Mammary epithelial cell (primary cell): ENCODE data around the gene ATP2C2.

Source experiments
- EZH2 ChIP-seq: IDR thresholded peaks from 2 replicates; pipeline ENCODE4 v1.6.1; 2012; ENCODE audit warnings: low read length, inconsistent platforms, borderline replicate concordance
- TF ChIP-seq, protein P1 (sequence below), 2 donors: IDR thresholded peaks in 1 of 2; conservative IDR thresholded peaks in 1 of 2; 2 replicates each; pipeline ENCODE4 v1.5.1; 2011 to 2012; ENCODE audit warnings: inconsistent platforms in 2 of 2, low read length in 2 of 2, mild to moderate bottlenecking in 2 of 2, control low read depth in 1 of 2, low read depth in 1 of 2; ENCODE audit not compliant: insufficient read depth in 1 of 2; ENCODE audit errors: extremely low read depth in 1 of 2

DNA sequence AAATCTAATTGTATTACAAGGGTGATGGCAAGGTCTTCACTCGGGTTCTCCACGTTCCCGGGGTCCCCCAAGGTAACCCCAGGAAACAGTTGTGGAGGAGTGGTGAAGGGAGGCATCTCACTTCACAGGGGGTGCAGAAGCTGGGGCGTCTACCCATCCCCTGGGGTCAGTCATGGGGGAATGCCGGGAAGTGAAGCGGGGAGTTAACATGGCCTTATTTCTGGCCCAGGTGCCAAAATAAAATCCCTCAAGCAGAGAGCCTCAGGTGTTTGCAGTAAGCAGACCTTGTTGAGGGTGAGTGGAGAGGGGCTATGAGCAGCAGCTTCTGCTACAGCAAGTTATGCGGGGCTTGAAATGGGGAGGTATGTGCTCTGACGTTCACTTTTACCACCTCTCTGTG lies 9.0 kb upstream of the ATP2C2 start:
- TF ChIP-seq, protein P1, sequence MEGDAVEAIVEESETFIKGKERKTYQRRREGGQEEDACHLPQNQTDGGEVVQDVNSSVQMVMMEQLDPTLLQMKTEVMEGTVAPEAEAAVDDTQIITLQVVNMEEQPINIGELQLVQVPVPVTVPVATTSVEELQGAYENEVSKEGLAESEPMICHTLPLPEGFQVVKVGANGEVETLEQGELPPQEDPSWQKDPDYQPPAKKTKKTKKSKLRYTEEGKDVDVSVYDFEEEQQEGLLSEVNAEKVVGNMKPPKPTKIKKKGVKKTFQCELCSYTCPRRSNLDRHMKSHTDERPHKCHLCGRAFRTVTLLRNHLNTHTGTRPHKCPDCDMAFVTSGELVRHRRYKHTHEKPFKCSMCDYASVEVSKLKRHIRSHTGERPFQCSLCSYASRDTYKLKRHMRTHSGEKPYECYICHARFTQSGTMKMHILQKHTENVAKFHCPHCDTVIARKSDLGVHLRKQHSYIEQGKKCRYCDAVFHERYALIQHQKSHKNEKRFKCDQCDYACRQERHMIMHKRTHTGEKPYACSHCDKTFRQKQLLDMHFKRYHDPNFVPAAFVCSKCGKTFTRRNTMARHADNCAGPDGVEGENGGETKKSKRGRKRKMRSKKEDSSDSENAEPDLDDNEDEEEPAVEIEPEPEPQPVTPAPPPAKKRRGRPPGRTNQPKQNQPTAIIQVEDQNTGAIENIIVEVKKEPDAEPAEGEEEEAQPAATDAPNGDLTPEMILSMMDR (conservative IDR thresholded peaks at IDR 0.05 in 1 of 2, IDR thresholded peaks at IDR 0.05 in 1 of 2; ENCODE audit: extremely low read depth in 1 of 2, insufficient read depth in 1 of 2, low read depth in 1 of 2, low read length in 2 of 2), result no peak
- TF ChIP-seq EZH2, result no peak
